ENCODE results near the gene SYT3.
A peak's percentile ranks its signal among the peaks of the same experiment; 100 is the strongest.

Gene SYT3

GRCh38 chr19:50663482-50663790 lies 23.8 kb upstream of the SYT3 start:
- peaks cover 4% of the 10 kb centered on the region for H3K36me3 Mint-ChIP-seq (ENCODE audit: low read depth)

GRCh38 chr19:50662651-50663481 lies 23.2 kb upstream of the SYT3 start:
- Mint-ChIP-seq H3K27me3 (ENCODE audit: low read depth) (peaks cover 41% of the 10 kb centered on the region), H3K4me1 (peaks cover 16% of the 10 kb centered on the region), H3K9me3 (no peaks in the 10 kb centered on the region), H3K36me3 (ENCODE audit: low read depth) (peaks cover 4% of the 10 kb centered on the region), H3K4me3 (peak overlapping the region; percentile 31 to 47 (median 46)), H3K27ac (peak overlapping the region in 1 of 3 experiments; percentile 51)
- TF ChIP-seq CTCF (IDR thresholded peaks at IDR 0.05; ENCODE audit: unreplicated experiment in 3 of 3): no peak

More at GRCh38 chr19:50663482-50663790, 23.8 kb upstream of the SYT3 start:
- peaks cover 13% of the 10 kb centered on the region for H3K4me1 Mint-ChIP-seq
- peaks cover 41% of the 10 kb centered on the region for H3K27me3 Mint-ChIP-seq (ENCODE audit: low read depth)
- peak overlapping the region in 1 of 3 experiments; percentile 51 for H3K27ac Mint-ChIP-seq
- peak overlapping the region; percentile 12 to 47 (median 26) for H3K4me3 Mint-ChIP-seq
- no peak for TF ChIP-seq CTCF (IDR thresholded peaks at IDR 0.05; ENCODE audit: unreplicated experiment in 3 of 3)
- no peaks in the 10 kb centered on the region for H3K9me3 Mint-ChIP-seq

GRCh38 chr19:50661766-50662650 lies 22.3 kb upstream of the SYT3 start:
- peaks cover 4% of the 10 kb centered on the region for H3K36me3 Mint-ChIP-seq (ENCODE audit: low read depth)
- no peak overlapping the region for H3K4me3 Mint-ChIP-seq
- H3K27ac Mint-ChIP-seq: no peak overlapping the region
- peaks cover 16% of the 10 kb centered on the region for H3K4me1 Mint-ChIP-seq
- no peak for TF ChIP-seq CTCF (IDR thresholded peaks at IDR 0.05; ENCODE audit: unreplicated experiment in 3 of 3)
- H3K27me3 Mint-ChIP-seq (ENCODE audit: low read depth): peaks cover 39% of the 10 kb centered on the region
- no peaks in the 10 kb centered on the region for H3K9me3 Mint-ChIP-seq

- TF ChIP-seq CTCF (IDR thresholded peaks at IDR 0.05; ENCODE audit: unreplicated experiment in 3 of 3): no peak
- no peaks in the 10 kb centered on the region for H3K9me3 Mint-ChIP-seq
- peaks cover 4% of the 10 kb centered on the region for H3K36me3 Mint-ChIP-seq (ENCODE audit: low read depth)
- H3K4me1 Mint-ChIP-seq: peaks cover 16% of the 10 kb centered on the region
- H3K27ac Mint-ChIP-seq: peak overlapping the region in 1 of 3 experiments; percentile 55
- H3K4me3 Mint-ChIP-seq: peak overlapping the region; percentile 50 to 62 (median 54)
- peaks cover 35% of the 10 kb centered on the region for H3K27me3 Mint-ChIP-seq (ENCODE audit: low read depth)
Measured at GRCh38 chr19:50661023-50661422, 21.3 kb upstream of the SYT3 start.

- Mint-ChIP-seq H3K9me3 (no peaks in the 10 kb centered on the region), H3K27me3 (ENCODE audit: low read depth) (peaks cover 28% of the 10 kb centered on the region), H3K27ac (peak overlapping the region in 1 of 3 experiments; percentile 1), H3K36me3 (ENCODE audit: low read depth) (peaks cover 4% of the 10 kb centered on the region), H3K4me1 (peaks cover 16% of the 10 kb centered on the region), H3K4me3 (peak overlapping the region; percentile 67 to 76 (median 76))
- no peak for TF ChIP-seq CTCF (IDR thresholded peaks at IDR 0.05; ENCODE audit: unreplicated experiment in 3 of 3)
Measured at GRCh38 chr19:50660088-50660366, 20.3 kb upstream of the SYT3 start.
